GM12878 (cell line): ENCODE results near the gene LRRC27. TPM values are rescaled to one million over a fixed set of nuclear protein-coding genes. Genes with fewer than 3 reads are reported as not detected.
A peak's percentile ranks its signal among the peaks of the same experiment; 100 is the strongest.

ENCODE experiments used
- ATAC-seq: fragments of 200-7000 bp; cut with Tn5 transposase; 3 replicates; pipeline ENCODE4 v1.9.1; 2020; ENCODE audit warnings: mild to moderate bottlenecking, moderate library complexity
- BruUV-seq: library from RNA; stranded (reverse); fragments of 400-500 nt; replicated peaks from 2 replicates; lab custom pipeline; 2021; lab: Mats Ljungman, UMichigan
- CTCF ChIA-PET: fragments of 300-600 bp; sonication (Branson Sonifier 250); formaldehyde crosslinking; extraction: SDS; loops from one replicate; lab custom pipeline; 2021; ENCODE audit warnings: inconsistent platforms; lab: Yijun Ruan, JAX
- POLR2A ChIA-PET: fragments of 350-600 bp; formaldehyde crosslinking; extraction: SDS; loops from one replicate; lab custom pipeline; 2021; ENCODE audit warnings: inconsistent platforms; lab: Charles Lee
- RAD21 ChIA-PET: fragments of 300-600 bp; sonication (Branson Sonifier 250); formaldehyde crosslinking; loops from one replicate; lab custom pipeline; 2023; ENCODE audit warnings: antibody characterized with exemption; ENCODE audit not compliant: unreplicated experiment; lab: Charles Lee
- SMC1A ChIA-PET: fragments of 300-600 bp; sonication (Branson Sonifier 250); formaldehyde crosslinking; loops from one replicate; lab custom pipeline; 2023; ENCODE audit not compliant: unreplicated experiment, uncharacterized antibody; lab: Charles Lee
- DNase-seq: peaks from one replicate; pipeline ENCODE4 v3.0.0-alpha.2; 2011; ENCODE audit warnings: low read depth, low spot score
- FAIRE-seq: peaks from 3 replicates; lab custom pipeline; 2011; peaks lifted over from hg19 to GRCh38; lab: Jason Lieb, UNC
- H2AFZ ChIP-seq: 2 replicates; pipeline ENCODE4 v1.6.0; 2011; ENCODE audit warnings: low read depth, low read length, control low read depth; ENCODE audit not compliant: control insufficient read depth
- H3K27ac ChIP-seq: 2 replicates; pipeline ENCODE4 v1.5.1; 2011; ENCODE audit warnings: control low read depth; ENCODE audit not compliant: control insufficient read depth, insufficient read depth
- H3K27me3 ChIP-seq, 2 experiments: replicated peaks in 1 of 2; 2 replicates each; pipeline versions ENCODE4 v1.6.0 to v1.6.1; 2011; ENCODE audit warnings: low read length in 1 of 2; ENCODE audit not compliant: control insufficient read depth in 2 of 2, insufficient read depth in 2 of 2
- H3K36me3 ChIP-seq, 2 experiments: 2 replicates each; pipeline ENCODE4 v1.5.1; 2011; ENCODE audit warnings: low read length in 1 of 2; ENCODE audit not compliant: control insufficient read depth in 2 of 2, insufficient read depth in 2 of 2
- H3K4me1 ChIP-seq: 2 replicates; pipeline ENCODE4 v1.6.1; 2011; ENCODE audit warnings: mild to moderate bottlenecking, low read length, moderate library complexity, mixed read lengths; ENCODE audit not compliant: control insufficient read depth, insufficient read depth
- H3K4me2 ChIP-seq: 2 replicates; pipeline ENCODE4 v1.6.0; 2011; ENCODE audit warnings: control low read depth; ENCODE audit not compliant: control insufficient read depth, insufficient read depth
- H3K4me3 ChIP-seq: fragments of 200-600 bp; sonication (generic); 2 replicates; pipeline ENCODE4 v1.5.1; 2016
- H3K79me2 ChIP-seq: 2 replicates; pipeline ENCODE4 v1.6.0; 2011; ENCODE audit warnings: low read length; ENCODE audit not compliant: control insufficient read depth, insufficient read depth
- H3K9ac ChIP-seq: 2 replicates; pipeline ENCODE4 v1.8.0; 2011; ENCODE audit warnings: low read length, control low read depth, mixed read lengths; ENCODE audit not compliant: control insufficient read depth, insufficient read depth
- H3K9me3 ChIP-seq: replicated peaks from 3 replicates; pipeline ENCODE4 v1.5.1; 2011; ENCODE audit warnings: mild to moderate bottlenecking, low read length; ENCODE audit not compliant: control insufficient read depth, insufficient read depth
- H4K20me1 ChIP-seq: 2 replicates; pipeline ENCODE4 v1.6.0; 2011; ENCODE audit not compliant: control insufficient read depth, insufficient read depth
- CREB1 ChIP-seq: IDR thresholded peaks from 2 replicates; pipeline ENCODE4 v1.6.1; 2012; ENCODE audit warnings: low read depth, mild to moderate bottlenecking, inconsistent platforms
- GABPA ChIP-seq: IDR thresholded peaks from 2 replicates; pipeline ENCODE4 v1.6.1; 2014; ENCODE audit warnings: antibody characterized with exemption, low read depth, mild to moderate bottlenecking, inconsistent platforms
- IRF4 ChIP-seq: IDR thresholded peaks from 2 replicates; pipeline ENCODE4 v1.6.1; 2011; ENCODE audit warnings: low read depth, low read length
- SREBF1 ChIP-seq: IDR thresholded peaks from 2 replicates; pipeline ENCODE4 v1.6.1; 2012; ENCODE audit warnings: mild to moderate bottlenecking, low read length
- ZNF24 ChIP-seq: fragments of 450-650 bp; IDR thresholded peaks from 2 replicates; pipeline ENCODE4 v1.6.1; 2017; ENCODE audit warnings: antibody characterized with exemption, mild to moderate bottlenecking
- ZZZ3 ChIP-seq: IDR thresholded peaks from 2 replicates; pipeline ENCODE4 v1.6.1; 2011; ENCODE audit warnings: low read depth; ENCODE audit not compliant: control insufficient read depth, insufficient read length
- WGBS: methylation state at CpG from one replicate; pipeline ENCODE4 v1.1.6; 2016; ENCODE audit warnings: low lambda C conversion rate; ENCODE audit not compliant: insufficient replicate concordance, insufficient coverage; ENCODE audit errors: missing lambda C conversion rate; 5-methylcytosine and 5-hydroxymethylcytosine counted together
- in situ Hi-C: fragments of 300-500 bp; cut with MboI; formaldehyde crosslinking; loops from 9 replicates; pipeline ENCODE4 v1.14.3; 2018; ENCODE audit warnings: mixed read lengths
- intact Hi-C: fragments of 100-400 bp; cut with micrococcal nuclease; formaldehyde crosslinking; loops from one replicate; pipeline ENCODE4 v1.14.2; 2022; ENCODE audit not compliant: unreplicated experiment
- polyA plus RNA-seq, 11 experiments: library from polyadenylated mRNA; depleted of rRNA in 4 of 11; unstranded in 6 of 11; stranded (reverse) in 5 of 11; fragments of >200 nt; fragmentation: Nextera tagmentation in 4 of 11; fragmentation: Illumina TruSeq in 1 of 11; extraction: Ambion mirVana in 4 of 11; extraction: Trizol in 1 of 11; gene quantifications; 1 replicate in 1 of 11; 2 replicates in 10 of 11; pipeline versions ENCODE4 v1.2.1 to v1.2.3, GENCODE V29; 2011 to 2016; ENCODE audit warnings: inconsistent platforms in 2 of 11, missing spikeins in 2 of 11, low read depth in 1 of 11
- total RNA-seq, 4 experiments: library from RNA; depleted of rRNA in 3 of 4; stranded (reverse); fragments of >200 nt in 3 of 4; fragmentation: Illumina TruSeq in 1 of 4; extraction: Trizol in 1 of 4; gene quantifications; 2 replicates each; pipeline versions ENCODE4 v1.2.1 to v1.2.3, GENCODE V29; 2013 to 2021
- TF ChIP-seq, protein P1 (sequence below): fragments of 450-650 bp; formaldehyde crosslinking; IDR thresholded peaks from 2 replicates; pipeline ENCODE4 v1.4.0; 2022; ENCODE audit warnings: mild to moderate bottlenecking, moderate library complexity

Gene LRRC27
- total and polyA plus RNA-seq, 10 of the 15 experiments (the other 5 are each of a cell fraction or from before 2014, with no cell fraction given) = 0.48 to 6.9 (median 4.7) TPM

GRCh38 chr10:132329565-132330485 lies 2.2 kb upstream of the LRRC27 start:
- ChIA-PET RAD21 (no interaction called here), POLR2A (no interaction called here), SMC1A (no interaction called here), CTCF (no interaction called here)
- ATAC-seq (no peak), FAIRE-seq (peak; percentile 54), DNase-seq (no peak)
- Histone ChIP-seq H3K27me3 (no peaks in the 10 kb centered on the region), H3K4me1 (peaks cover 13% of the 10 kb centered on the region), H3K4me3 (peak overlapping the region; percentile 100), H3K79me2 (peaks cover 31% of the 10 kb centered on the region), H3K9ac (peak overlapping the region; percentile 64), H3K4me2 (peak overlapping the region; percentile 96), H4K20me1 (no peaks in the 10 kb centered on the region), H2AFZ (peak overlapping the region; percentile 55), H3K36me3 (no peaks in the 10 kb centered on the region), H3K9me3 (peaks cover 1% of the 10 kb centered on the region; the same call in 1 of the 3 replicates), H3K27ac (peak overlapping the region; percentile 91)
- 17% methylated on average over 23 of the region's 23 CpGs for WGBS
- BruUV-seq = no TSS peak
- TF ChIP-seq IRF4 = no peak
- 0 out of 2 replicates have a peak, but pooled peaks have one; percentile 24 for TF ChIP-seq CREB1
- no peak for TF ChIP-seq SREBF1
- peak; percentile 89 for TF ChIP-seq ZNF24
- TF ChIP-seq, protein P1, sequence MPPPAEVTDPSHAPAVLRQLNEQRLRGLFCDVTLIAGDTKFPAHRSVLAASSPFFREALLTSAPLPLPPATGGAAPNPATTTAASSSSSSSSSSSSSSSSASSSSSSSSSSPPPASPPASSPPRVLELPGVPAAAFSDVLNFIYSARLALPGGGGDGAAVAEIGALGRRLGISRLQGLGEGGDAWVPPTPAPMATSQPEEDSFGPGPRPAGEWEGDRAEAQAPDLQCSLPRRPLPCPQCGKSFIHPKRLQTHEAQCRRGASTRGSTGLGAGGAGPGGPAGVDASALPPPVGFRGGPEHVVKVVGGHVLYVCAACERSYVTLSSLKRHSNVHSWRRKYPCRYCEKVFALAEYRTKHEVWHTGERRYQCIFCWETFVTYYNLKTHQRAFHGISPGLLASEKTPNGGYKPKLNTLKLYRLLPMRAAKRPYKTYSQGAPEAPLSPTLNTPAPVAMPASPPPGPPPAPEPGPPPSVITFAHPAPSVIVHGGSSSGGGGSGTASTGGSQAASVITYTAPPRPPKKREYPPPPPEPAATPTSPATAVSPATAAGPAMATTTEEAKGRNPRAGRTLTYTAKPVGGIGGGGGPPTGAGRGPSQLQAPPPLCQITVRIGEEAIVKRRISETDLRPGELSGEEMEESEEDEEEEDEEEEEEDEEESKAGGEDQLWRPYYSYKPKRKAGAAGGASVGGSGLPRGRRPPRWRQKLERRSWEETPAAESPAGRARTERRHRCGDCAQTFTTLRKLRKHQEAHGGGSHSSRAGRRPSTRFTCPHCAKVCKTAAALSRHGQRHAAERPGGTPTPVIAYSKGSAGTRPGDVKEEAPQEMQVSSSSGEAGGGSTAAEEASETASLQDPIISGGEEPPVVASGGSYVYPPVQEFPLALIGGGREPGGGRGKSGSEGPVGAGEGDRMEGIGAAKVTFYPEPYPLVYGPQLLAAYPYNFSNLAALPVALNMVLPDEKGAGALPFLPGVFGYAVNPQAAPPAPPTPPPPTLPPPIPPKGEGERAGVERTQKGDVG = no peak
- 0 out of 2 replicates have a peak, but pooled peaks have one; percentile 21 for TF ChIP-seq GABPA
- TF ChIP-seq ZZZ3 = no peak
- in situ Hi-C loops = loop anchor here (10.0 kb wide), 1 partner anchor 425 kb away; the partner anchor contains the start of gene PPP2R2D
- intact Hi-C loops = loop anchor here (5.0 to 10.0 kb wide), 2 partner anchors 245 to 428 kb away; partner anchors contain the start of gene PPP2R2D
